ENCODE results near the gene COLGALT1. TPM values are rescaled to one million over a fixed set of nuclear protein-coding genes. Genes with fewer than 3 reads are reported as not detected.

Gene COLGALT1
- total and polyA plus RNA-seq, 2 of the 8 experiments (the other 6 are each of a cell fraction or from before 2014, with no cell fraction given), result 44.7 to 58.1 TPM

- H3K27ac ChIP-seq (ENCODE audit: low read depth, low read length), result 0 out of 2 replicates have a peak overlapping the region, but pooled peaks have one; percentile 13
- peak overlapping the region; percentile 86; the same call in 1 of the 2 replicates for H2BK5ac ChIP-seq (ENCODE audit: low read depth, low read length)
- H3K36me3 ChIP-seq (ENCODE audit: control insufficient read depth in 2 of 4, insufficient read depth in 4 of 4, low read length in 3 of 4), result peaks cover 0 to 10% (median 2%) of the 10 kb centered on the region in 4 experiments; a peak in 3 of 8 replicates
- H3K23me2 ChIP-seq (ENCODE audit: low read depth, low read length), result no peaks in the 10 kb centered on the region; the same call in 1 of the 2 replicates
- ChIA-PET POLR2A (ENCODE audit: partially characterized antibody) (interaction anchor here (0.6 to 1.7 kb wide), 6 partner anchors 11 to 270 kb away, joined by 3 to 6 read pairs (median 4); no protein-coding TSS in a partner anchor), CTCF (ENCODE audit: partially characterized antibody) (interaction anchor here (0.5 to 2.3 kb wide), 11 partner anchors 9 to 282 kb away, joined by 3 to 30 read pairs (median 4); partner anchors contain the start of gene PGLS)
- H2BK20ac ChIP-seq (ENCODE audit: low read length), result 0 out of 2 replicates have a peak overlapping the region, but pooled peaks have one; percentile 43
- H3K23ac ChIP-seq (ENCODE audit: insufficient read length), result no peak overlapping the region
- H3K9me3 ChIP-seq (ENCODE audit: insufficient read depth in 2 of 2, low read depth in 1 of 2, low read length in 1 of 2), result no peaks in the 10 kb centered on the region
- H4K8ac ChIP-seq (ENCODE audit: extremely low read depth, insufficient read depth, low read length), result peak overlapping the region; percentile 63; the same call in 1 of the 2 replicates
- H4K5ac ChIP-seq (ENCODE audit: insufficient read length, low read depth, low read length), result peak overlapping the region; percentile 26
- no peak overlapping the region for H3K4ac ChIP-seq (replicated peaks; ENCODE audit: insufficient read length, low read depth, low read length)
- TF ChIP-seq CEBPB (IDR thresholded peaks at IDR 0.05; ENCODE audit: low read depth, low read length) (no peak), TBP (IDR thresholded peaks at IDR 0.05; ENCODE audit: low read depth, low read length) (peak; percentile 55; the same call in 1 of the 2 replicates), TAF1 (IDR thresholded peaks at IDR 0.05; ENCODE audit: low read depth, low read length) (0 out of 2 replicates have a peak, but pooled peaks have one; percentile 33), POLR2AphosphoS5 (IDR thresholded peaks at IDR 0.05; ENCODE audit: low read depth, low read length) (0 out of 2 replicates have a peak, but pooled peaks have one; percentile 16), CREB1 (IDR thresholded peaks at IDR 0.05) (0 out of 2 replicates have a peak, but pooled peaks have one; percentile 16), RFX5 (IDR thresholded peaks at IDR 0.05; ENCODE audit: borderline replicate concordance, low read depth, low read length) (no peak), SP4 (IDR thresholded peaks at IDR 0.05; ENCODE audit: low read length) (0 out of 2 replicates have a peak, but pooled peaks have one; percentile 44), MAX (IDR thresholded peaks at IDR 0.05) (peak; percentile 43; the same call in 1 of the 2 replicates)
- TF ChIP-seq, protein P1, sequence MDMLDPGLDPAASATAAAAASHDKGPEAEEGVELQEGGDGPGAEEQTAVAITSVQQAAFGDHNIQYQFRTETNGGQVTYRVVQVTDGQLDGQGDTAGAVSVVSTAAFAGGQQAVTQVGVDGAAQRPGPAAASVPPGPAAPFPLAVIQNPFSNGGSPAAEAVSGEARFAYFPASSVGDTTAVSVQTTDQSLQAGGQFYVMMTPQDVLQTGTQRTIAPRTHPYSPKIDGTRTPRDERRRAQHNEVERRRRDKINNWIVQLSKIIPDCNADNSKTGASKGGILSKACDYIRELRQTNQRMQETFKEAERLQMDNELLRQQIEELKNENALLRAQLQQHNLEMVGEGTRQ (IDR thresholded peaks at IDR 0.05; ENCODE audit: low read length), result peak; percentile 71; the same call in 1 of the 2 replicates
- H3K27me3 ChIP-seq (replicated peaks in 1 of 4; ENCODE audit: control insufficient read depth in 3 of 4, extremely low read depth in 1 of 4, insufficient read depth in 3 of 4, low read length in 3 of 4), result no peaks in the 10 kb centered on the region
- H3K4me3 ChIP-seq (ENCODE audit: extremely low read depth in 1 of 4, insufficient read depth in 2 of 4, low read depth in 3 of 4, low read length in 4 of 4), result peak overlapping the region; percentile 23 to 46 (median 36); a peak in 5 of 8 replicates
- peak overlapping the region; percentile 92; the same call in 1 of the 2 replicates for H3K18ac ChIP-seq (ENCODE audit: extremely low read depth, low read length)
- H3K14ac ChIP-seq (ENCODE audit: insufficient read length), result no peak overlapping the region
- peaks cover 0 to 18% (median 14%) of the 10 kb centered on the region in 4 experiments; a peak in 6 of 7 replicates for H3K4me1 ChIP-seq (replicated peaks in 1 of 4; ENCODE audit: control insufficient read depth in 3 of 4, insufficient read depth in 4 of 4, low read length in 3 of 4)
- peak overlapping the region; percentile 99; the same call in 1 of the 2 replicates for H2BK15ac ChIP-seq (ENCODE audit: low read length)
- FAIRE-seq, result peak; percentile 42
- H3K56ac ChIP-seq (replicated peaks; ENCODE audit: insufficient read length, low read depth, low read length), result no peak overlapping the region
- H3K79me2 ChIP-seq (ENCODE audit: control insufficient read depth in 1 of 2, insufficient read depth in 2 of 2, low read length in 2 of 2), result no peaks in the 10 kb centered on the region
- H2AK5ac ChIP-seq (ENCODE audit: low read depth, low read length), result no peak overlapping the region
- 0 out of 2 replicates have a peak overlapping the region, but pooled peaks have one; percentile 54 for H2AFZ ChIP-seq (ENCODE audit: low read length)
- no peak overlapping the region for H2BK120ac ChIP-seq (replicated peaks; ENCODE audit: low read depth, low read length)
- H2BK12ac ChIP-seq (ENCODE audit: low read depth, low read length), result no peak overlapping the region
- H3K9ac ChIP-seq (replicated peaks in 1 of 4; ENCODE audit: extremely low read depth in 1 of 4, low read depth in 3 of 4, low read length in 3 of 4), result no peak overlapping the region
- peaks cover 3% of the 10 kb centered on the region; the same call in 1 of the 2 replicates for H3K79me1 ChIP-seq (ENCODE audit: low read depth, low read length)
- H4K91ac ChIP-seq (replicated peaks; ENCODE audit: insufficient read length, low read length), result no peak overlapping the region
- 48% methylated on average over 15 of the region's 16 CpGs; no CpG with 5 or more reads in 1 of the 2 experiments for WGBS, 2 experiments (ENCODE audit: extremely low coverage in 1 of 2, insufficient coverage in 1 of 2, insufficient read length in 1 of 2, insufficient replicate concordance in 2 of 2, low coverage in 1 of 2, low lambda C conversion rate in 2 of 2, missing lambda C conversion rate in 1 of 2)
- DNase-seq (ENCODE audit: low read depth in 1 of 2, low spot score in 2 of 2), result peak; percentile 87 to 95
- peak overlapping the region; percentile 59 to 61 for H3K4me2 ChIP-seq (ENCODE audit: insufficient read depth in 1 of 2, low read depth in 2 of 2, low read length in 2 of 2)
- peaks cover 1 to 3% of the 10 kb centered on the region in 2 experiments for H4K20me1 ChIP-seq (replicated peaks in 1 of 2; ENCODE audit: control insufficient read depth in 1 of 2, insufficient read depth in 2 of 2, low read length in 2 of 2)
Measured at GRCh38 chr19:17579661-17580244, 24.3 kb downstream of the COLGALT1 start.
